ENCODE results near the gene PAPOLA.
"Not testable (repeated sequence)": the region's sequence is repeated elsewhere in the genome, so short reads cannot be mapped to it uniquely, and the experiment has no call there.

PAPOLA gene

DNA sequence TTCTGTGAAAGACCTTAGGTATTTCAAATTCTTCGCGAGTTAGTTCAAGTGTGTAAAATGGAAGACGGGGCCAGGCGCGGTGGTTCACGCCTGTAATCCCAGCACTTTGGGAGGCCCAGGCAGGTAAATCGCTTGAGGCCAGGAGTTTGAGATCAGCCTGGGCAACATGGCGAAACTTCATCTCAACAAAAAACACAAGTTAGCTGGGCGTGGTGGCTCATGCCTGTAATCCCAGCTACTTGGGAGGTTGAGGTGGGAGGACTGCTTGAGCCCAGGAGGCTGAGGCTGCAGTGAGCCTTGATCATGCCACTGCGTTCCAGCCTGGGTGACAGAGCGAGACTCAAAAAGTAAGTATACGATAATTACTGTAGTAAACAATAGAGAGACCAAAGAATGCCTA, 2.2 kb downstream of the PAPOLA start:
- H3K9me3 ChIP-seq (ENCODE audit: control insufficient read depth, low read length); H3K27me3 ChIP-seq (ENCODE audit: control insufficient read depth, insufficient read depth, low read length); H3K36me3 ChIP-seq (ENCODE audit: control insufficient read depth, insufficient read depth, low read length); H3K4me3 ChIP-seq (ENCODE audit: low read length); H3K9ac ChIP-seq (ENCODE audit: low read length): not testable (repeated sequence)
- H3K4me1 ChIP-seq (ENCODE audit: control insufficient read depth, insufficient read depth, low read length): peaks cover 16% of the 10 kb centered on the region

GRCh38 chr14:96507723-96508122, 5.5 kb downstream of the PAPOLA start:
- Histone ChIP-seq H3K9me3 (ENCODE audit: control insufficient read depth, low read length) (no peaks in the 10 kb centered on the region), H3K27me3 (ENCODE audit: control insufficient read depth, insufficient read depth, low read length) (no peaks in the 10 kb centered on the region), H3K36me3 (ENCODE audit: control insufficient read depth, insufficient read depth, low read length) (no peaks in the 10 kb centered on the region), H3K4me1 (ENCODE audit: control insufficient read depth, insufficient read depth, low read length) (peaks cover 25% of the 10 kb centered on the region), H3K9ac (ENCODE audit: low read length) (no peak overlapping the region), H3K4me3 (ENCODE audit: low read length) (no peak overlapping the region)

- peaks cover 25% of the 10 kb centered on the region for H3K4me1 ChIP-seq (ENCODE audit: control insufficient read depth, insufficient read depth, low read length)
- H3K9ac ChIP-seq (ENCODE audit: low read length): no peak overlapping the region
Measured at GRCh38 chr14:96508900-96509299, 6.7 kb downstream of the PAPOLA start.

GRCh38 chr14:96509457-96510090, 7.4 kb downstream of the PAPOLA start:
- H3K9me3 ChIP-seq (ENCODE audit: control insufficient read depth, low read length): no peaks in the 10 kb centered on the region
- peaks cover 27% of the 10 kb centered on the region for H3K4me1 ChIP-seq (ENCODE audit: control insufficient read depth, insufficient read depth, low read length)
- no peak overlapping the region for H3K9ac ChIP-seq (ENCODE audit: low read length)
- no peaks in the 10 kb centered on the region for H3K36me3 ChIP-seq (ENCODE audit: control insufficient read depth, insufficient read depth, low read length)
- no peak overlapping the region for H3K4me3 ChIP-seq (ENCODE audit: low read length)
- no peaks in the 10 kb centered on the region for H3K27me3 ChIP-seq (ENCODE audit: control insufficient read depth, insufficient read depth, low read length)

More at GRCh38 chr14:96508900-96509299, 6.7 kb downstream of the PAPOLA start:
- H3K4me3 ChIP-seq (ENCODE audit: low read length): no peak overlapping the region
- H3K9me3 ChIP-seq (ENCODE audit: control insufficient read depth, low read length): no peaks in the 10 kb centered on the region
- H3K27me3 ChIP-seq (ENCODE audit: control insufficient read depth, insufficient read depth, low read length): no peaks in the 10 kb centered on the region
- no peaks in the 10 kb centered on the region for H3K36me3 ChIP-seq (ENCODE audit: control insufficient read depth, insufficient read depth, low read length)

DNA sequence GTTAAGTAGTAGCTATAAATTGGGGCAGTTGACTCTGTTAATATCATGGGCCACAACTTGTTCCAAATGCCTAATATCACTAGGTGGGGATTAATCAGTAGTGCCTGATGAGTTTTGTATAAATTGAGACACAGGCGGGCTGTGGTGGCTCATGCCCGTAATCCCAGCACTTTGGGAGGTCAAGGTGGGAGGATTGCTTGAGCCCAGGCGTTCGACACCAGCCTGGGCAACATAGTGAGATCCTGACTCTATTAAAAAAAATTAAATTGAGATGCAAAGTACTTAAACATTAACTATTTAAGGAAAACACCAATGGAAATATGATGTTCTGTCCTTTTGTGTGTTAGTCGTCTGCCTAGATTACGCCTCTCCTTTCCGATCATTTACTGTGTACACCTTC, 9.0 kb downstream of the PAPOLA start:
- no peak overlapping the region for H3K9ac ChIP-seq (ENCODE audit: low read length)
- peaks cover 19% of the 10 kb centered on the region for H3K4me1 ChIP-seq (ENCODE audit: control insufficient read depth, insufficient read depth, low read length)
- H3K27me3 ChIP-seq (ENCODE audit: control insufficient read depth, insufficient read depth, low read length): no peaks in the 10 kb centered on the region
- H3K36me3 ChIP-seq (ENCODE audit: control insufficient read depth, insufficient read depth, low read length): no peaks in the 10 kb centered on the region
- no peak overlapping the region for H3K4me3 ChIP-seq (ENCODE audit: low read length)
- H3K9me3 ChIP-seq (ENCODE audit: control insufficient read depth, low read length): no peaks in the 10 kb centered on the region

DNA sequence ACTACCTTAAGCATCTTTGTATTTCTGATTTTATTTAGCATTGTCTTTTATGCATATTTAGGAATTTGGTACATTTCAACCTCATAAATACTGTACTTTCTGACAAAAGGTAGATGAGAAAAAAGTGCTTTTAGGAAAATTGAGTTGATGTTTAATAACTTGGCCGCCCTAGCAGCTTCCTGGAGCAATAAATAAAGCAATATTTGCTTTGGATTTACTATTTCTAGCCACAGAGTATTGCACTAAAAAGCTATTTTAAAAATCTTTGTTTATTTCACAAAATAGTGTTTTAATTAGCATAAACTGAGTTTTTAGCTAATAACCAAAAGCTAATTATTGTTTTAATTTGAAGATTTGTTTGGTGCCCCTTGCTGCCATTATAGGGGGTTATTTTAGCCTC, 9.5 kb downstream of the PAPOLA start:
- Histone ChIP-seq H3K36me3 (ENCODE audit: control insufficient read depth, insufficient read depth, low read length) (no peaks in the 10 kb centered on the region), H3K4me3 (ENCODE audit: low read length) (no peak overlapping the region), H3K9ac (ENCODE audit: low read length) (no peak overlapping the region), H3K4me1 (ENCODE audit: control insufficient read depth, insufficient read depth, low read length) (peaks cover 19% of the 10 kb centered on the region), H3K27me3 (ENCODE audit: control insufficient read depth, insufficient read depth, low read length) (no peaks in the 10 kb centered on the region), H3K9me3 (ENCODE audit: control insufficient read depth, low read length) (no peaks in the 10 kb centered on the region)

- Histone ChIP-seq H3K27me3 (ENCODE audit: control insufficient read depth, insufficient read depth, low read length) (no peaks in the 10 kb centered on the region), H3K36me3 (ENCODE audit: control insufficient read depth, insufficient read depth, low read length) (no peaks in the 10 kb centered on the region), H3K4me3 (ENCODE audit: low read length) (no peak overlapping the region), H3K4me1 (ENCODE audit: control insufficient read depth, insufficient read depth, low read length) (peaks cover 19% of the 10 kb centered on the region), H3K9ac (ENCODE audit: low read length) (no peak overlapping the region), H3K9me3 (ENCODE audit: control insufficient read depth, low read length) (no peaks in the 10 kb centered on the region)
Measured at GRCh38 chr14:96512122-96512521, 9.9 kb downstream of the PAPOLA start.

DNA sequence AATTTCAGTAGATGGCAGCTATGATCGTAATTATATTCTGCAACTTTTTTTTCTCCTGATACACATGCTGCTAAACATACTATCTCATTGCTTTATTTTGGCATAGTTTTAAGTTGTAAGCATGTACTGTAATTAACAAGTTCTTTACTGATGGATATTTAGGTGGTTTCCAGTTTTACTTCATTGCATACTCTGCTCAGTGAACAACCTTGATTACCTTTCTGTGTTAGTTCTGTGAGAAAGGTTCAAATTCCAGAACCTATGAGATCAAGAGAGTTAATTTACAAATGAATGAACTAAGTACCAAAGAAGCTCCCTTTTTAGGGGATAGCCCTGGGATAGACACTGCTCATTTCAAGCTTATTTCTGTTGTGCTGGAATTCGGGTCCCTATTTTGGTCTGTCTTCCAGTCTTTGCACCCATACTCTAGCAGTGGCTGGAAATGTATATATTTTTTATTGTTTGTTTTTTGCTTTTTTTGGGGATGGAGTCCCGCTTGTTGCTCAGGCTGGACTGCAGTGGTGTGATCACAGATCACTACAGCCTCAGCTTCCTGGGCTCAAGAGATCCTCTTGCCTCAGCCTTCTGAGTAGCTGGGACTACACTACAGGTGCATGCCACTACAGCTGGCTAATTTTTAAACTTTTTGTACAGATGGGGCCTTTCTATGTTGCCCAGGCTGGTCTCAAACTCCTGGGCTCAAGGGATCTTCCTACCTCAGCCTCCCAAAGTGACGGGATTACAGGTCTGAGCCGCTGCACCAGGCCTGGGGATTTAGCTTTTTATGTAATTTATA, 10.6 kb downstream of the PAPOLA start:
- peaks cover 19% of the 10 kb centered on the region for H3K4me1 ChIP-seq (ENCODE audit: control insufficient read depth, insufficient read depth, low read length)
- no peak overlapping the region for H3K4me3 ChIP-seq (ENCODE audit: low read length)
- no peaks in the 10 kb centered on the region for H3K36me3 ChIP-seq (ENCODE audit: control insufficient read depth, insufficient read depth, low read length)
- H3K27me3 ChIP-seq (ENCODE audit: control insufficient read depth, insufficient read depth, low read length): no peaks in the 10 kb centered on the region
- no peak overlapping the region for H3K9ac ChIP-seq (ENCODE audit: low read length)
- H3K9me3 ChIP-seq (ENCODE audit: control insufficient read depth, low read length): no peaks in the 10 kb centered on the region

DNA sequence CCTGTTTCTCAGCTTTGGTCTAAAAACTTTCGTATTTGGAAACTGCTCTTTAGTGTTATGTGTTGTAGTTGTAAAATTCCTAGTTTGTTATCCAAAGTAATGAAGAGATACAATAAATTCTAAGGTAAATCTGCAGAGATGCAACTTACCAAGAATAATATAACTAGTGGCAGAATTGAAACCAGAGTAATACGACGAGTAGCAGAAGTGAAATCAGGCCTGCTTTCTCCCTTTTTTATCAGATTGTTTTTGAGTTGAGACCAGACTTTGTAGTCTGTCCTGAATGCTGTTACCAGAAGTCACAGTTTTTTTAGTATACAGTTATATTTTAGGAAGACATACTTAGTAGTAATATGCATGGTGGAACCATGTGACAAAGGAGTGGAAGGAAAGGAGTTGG, 12.5 kb downstream of the PAPOLA start:
- Histone ChIP-seq H3K4me1 (ENCODE audit: control insufficient read depth, insufficient read depth, low read length) (peaks cover 19% of the 10 kb centered on the region), H3K4me3 (ENCODE audit: low read length) (no peak overlapping the region), H3K27me3 (ENCODE audit: control insufficient read depth, insufficient read depth, low read length) (no peaks in the 10 kb centered on the region), H3K9ac (ENCODE audit: low read length) (no peak overlapping the region), H3K9me3 (ENCODE audit: control insufficient read depth, low read length) (no peaks in the 10 kb centered on the region), H3K36me3 (ENCODE audit: control insufficient read depth, insufficient read depth, low read length) (no peaks in the 10 kb centered on the region)

- H3K36me3 ChIP-seq (ENCODE audit: control insufficient read depth, insufficient read depth, low read length): no peaks in the 10 kb centered on the region
- H3K4me3 ChIP-seq (ENCODE audit: low read length): no peak overlapping the region
- no peaks in the 10 kb centered on the region for H3K9me3 ChIP-seq (ENCODE audit: control insufficient read depth, low read length)
- peaks cover 19% of the 10 kb centered on the region for H3K4me1 ChIP-seq (ENCODE audit: control insufficient read depth, insufficient read depth, low read length)
- H3K9ac ChIP-seq (ENCODE audit: low read length): no peak overlapping the region
- no peaks in the 10 kb centered on the region for H3K27me3 ChIP-seq (ENCODE audit: control insufficient read depth, insufficient read depth, low read length)
Measured at GRCh38 chr14:96515731-96516130, 13.5 kb downstream of the PAPOLA start.

DNA sequence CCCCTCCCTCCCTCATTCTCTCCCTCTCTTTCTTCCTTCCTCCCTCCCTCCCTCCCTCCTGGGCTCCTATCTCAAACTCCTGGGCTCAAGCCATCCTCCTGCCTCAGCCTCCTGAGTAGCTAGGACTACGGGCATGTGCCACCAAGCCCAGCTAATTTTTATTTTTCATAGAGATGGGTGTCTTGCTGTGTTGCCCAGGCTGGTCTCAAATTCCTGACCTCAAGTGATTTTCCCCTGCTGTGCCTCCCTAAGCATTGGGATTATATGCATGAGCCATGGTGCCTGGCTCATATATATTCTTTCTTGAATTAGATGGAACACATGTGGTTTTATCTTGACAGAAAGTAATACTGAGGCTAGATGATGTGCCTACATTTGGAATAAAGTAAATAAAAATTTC, 14.2 kb downstream of the PAPOLA start:
- Histone ChIP-seq H3K27me3 (ENCODE audit: control insufficient read depth, insufficient read depth, low read length) (no peaks in the 10 kb centered on the region), H3K4me3 (ENCODE audit: low read length) (no peak overlapping the region), H3K9me3 (ENCODE audit: control insufficient read depth, low read length) (no peaks in the 10 kb centered on the region), H3K4me1 (ENCODE audit: control insufficient read depth, insufficient read depth, low read length) (peaks cover 15% of the 10 kb centered on the region), H3K9ac (ENCODE audit: low read length) (no peak overlapping the region), H3K36me3 (ENCODE audit: control insufficient read depth, insufficient read depth, low read length) (no peaks in the 10 kb centered on the region)

DNA sequence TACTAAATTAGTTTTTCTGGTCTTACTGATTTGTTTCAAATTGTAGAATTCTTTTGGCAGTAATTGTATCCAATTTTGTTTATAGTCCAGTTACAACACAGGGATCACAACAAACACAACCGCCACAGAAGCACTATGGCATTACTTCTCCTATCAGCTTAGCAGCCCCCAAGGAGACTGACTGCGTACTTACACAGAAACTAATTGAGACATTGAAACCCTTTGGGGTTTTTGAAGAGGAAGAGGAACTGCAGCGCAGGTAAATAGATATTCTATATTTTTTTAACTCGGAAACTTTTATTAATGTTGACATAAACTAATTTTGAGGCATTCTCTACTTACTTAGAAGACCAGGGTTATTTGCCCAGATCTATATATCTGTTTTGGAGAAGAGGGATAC, 17.8 kb downstream of the PAPOLA start:
- no peaks in the 10 kb centered on the region for H3K27me3 ChIP-seq (ENCODE audit: control insufficient read depth, insufficient read depth, low read length)
- no peaks in the 10 kb centered on the region for H3K36me3 ChIP-seq (ENCODE audit: control insufficient read depth, insufficient read depth, low read length)
- no peak overlapping the region for H3K4me3 ChIP-seq (ENCODE audit: low read length)
- no peak overlapping the region for H3K9ac ChIP-seq (ENCODE audit: low read length)
- no peaks in the 10 kb centered on the region for H3K9me3 ChIP-seq (ENCODE audit: control insufficient read depth, low read length)
- no peaks in the 10 kb centered on the region for H3K4me1 ChIP-seq (ENCODE audit: control insufficient read depth, insufficient read depth, low read length)
